GM19043 (cell line): ENCODE results near the gene ACTRT2.

ENCODE experiments used
- ATAC-seq: cut with Tn5 transposase; IDR thresholded peaks from one replicate; pipeline ENCODE4 v1.9.1; 2021; ENCODE audit warnings: low read depth; ENCODE audit not compliant: unreplicated experiment

The ACTRT2 gene

DNA sequence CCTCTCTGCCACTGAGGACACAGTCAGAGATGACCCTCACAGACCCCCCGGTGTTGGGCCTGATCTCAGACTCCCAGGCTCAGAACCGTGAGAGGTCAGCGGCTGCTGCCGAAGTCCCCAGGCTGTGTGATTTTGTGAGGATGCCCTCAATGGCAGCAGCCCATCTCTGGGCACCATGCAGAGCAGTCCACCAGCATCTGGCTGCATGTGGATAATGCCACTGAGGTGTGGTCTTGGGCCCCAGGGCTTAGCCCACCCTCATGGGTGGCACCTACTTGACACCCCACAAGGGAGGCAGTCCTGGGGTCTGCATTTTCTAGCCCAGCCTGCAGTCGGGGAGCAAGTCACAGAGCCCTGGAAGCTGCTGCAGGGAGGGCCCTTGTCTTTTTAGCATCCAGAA lies 5.5 kb upstream of the ACTRT2 start:
- ATAC-seq, result no peak

DNA sequence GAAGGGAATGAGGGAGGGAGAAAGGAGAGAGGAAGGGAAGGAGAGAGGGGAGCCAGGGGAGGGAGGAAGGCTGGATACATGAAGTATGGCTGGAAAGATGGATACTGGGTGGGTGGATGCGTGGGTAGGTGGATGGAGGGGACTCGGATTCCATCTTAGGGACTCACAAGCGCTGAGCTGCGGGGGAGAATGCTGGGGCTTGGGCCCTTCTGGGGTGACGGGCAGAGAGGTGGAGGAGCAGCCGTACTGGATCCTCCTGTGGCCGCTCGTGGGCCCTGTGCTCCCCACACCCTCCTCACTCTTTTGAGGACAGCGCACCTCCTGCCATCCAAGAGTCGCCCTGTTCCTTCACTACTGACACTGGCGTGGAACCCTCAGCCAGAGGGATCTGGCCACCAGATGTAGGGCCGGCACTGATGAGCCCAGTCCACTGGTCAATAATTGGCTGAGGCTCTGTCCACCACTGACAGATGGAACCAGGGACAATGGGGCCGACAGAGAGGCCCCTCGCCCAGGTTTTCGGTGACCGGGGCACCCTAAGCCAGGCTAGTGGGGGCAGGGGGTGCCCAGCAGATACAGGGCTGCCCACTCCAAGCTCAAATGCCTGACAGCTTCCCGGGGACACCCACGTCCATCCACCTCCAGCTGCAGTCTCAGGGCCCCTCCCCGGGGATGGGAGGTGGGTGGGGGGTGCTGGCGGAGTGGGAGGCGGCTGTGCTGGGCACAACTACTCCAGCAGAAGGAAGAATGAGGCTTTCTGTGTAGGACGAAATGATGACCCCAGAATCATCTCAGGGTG lies 4.4 kb upstream of the ACTRT2 start:
- no peak for ATAC-seq

DNA sequence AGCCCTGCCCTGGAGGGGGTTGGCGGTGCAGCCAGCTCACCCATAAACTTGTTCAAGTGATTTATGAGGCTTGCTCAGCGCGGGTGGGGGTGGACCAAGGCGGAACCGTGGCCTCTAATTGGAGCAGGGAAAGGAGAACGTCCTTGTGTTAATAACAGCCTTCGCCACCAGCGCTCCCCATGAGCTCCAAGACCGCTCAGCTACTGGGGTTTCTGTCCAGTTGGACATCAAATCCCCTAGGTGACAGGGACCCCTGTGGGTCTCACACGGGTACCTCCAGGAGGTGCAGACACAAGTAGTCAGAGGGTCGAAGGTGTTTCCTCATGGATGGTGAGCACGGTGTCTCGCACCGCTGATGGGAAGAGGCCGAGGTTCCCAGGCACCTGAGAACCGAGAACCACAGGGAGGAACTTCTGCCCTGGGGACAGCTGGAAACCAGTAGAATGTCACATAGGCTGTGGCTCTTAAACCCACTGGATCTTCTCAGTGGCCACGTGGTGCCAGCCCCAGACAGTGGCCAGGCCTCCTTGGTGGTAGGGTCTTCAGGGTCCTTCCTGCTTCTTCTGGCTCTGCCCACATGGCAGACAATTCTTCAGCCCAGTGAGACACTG lies 3.7 kb upstream of the ACTRT2 start:
- ATAC-seq, result no peak

DNA sequence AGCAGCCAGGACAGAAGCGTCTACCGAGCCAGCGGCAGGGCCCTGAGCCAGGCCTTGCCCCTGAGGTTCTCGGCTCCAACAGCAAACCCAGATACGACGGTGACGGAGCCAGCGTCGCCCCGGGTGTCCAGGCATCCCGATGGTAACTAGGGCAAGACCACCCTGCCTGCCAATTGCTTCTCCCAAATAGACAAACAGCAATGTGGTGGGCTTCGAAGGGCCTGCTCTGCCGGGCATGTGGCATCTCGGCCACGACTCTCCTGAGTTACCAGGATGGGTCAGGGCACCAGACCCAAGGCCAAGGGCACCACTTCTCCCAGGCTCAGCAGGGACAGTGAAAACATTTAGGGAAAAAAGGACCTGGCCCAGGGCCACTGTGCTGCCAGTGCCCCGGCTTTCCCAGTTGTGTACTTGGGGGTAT lies 3.2 kb upstream of the ACTRT2 start:
- no peak for ATAC-seq

DNA sequence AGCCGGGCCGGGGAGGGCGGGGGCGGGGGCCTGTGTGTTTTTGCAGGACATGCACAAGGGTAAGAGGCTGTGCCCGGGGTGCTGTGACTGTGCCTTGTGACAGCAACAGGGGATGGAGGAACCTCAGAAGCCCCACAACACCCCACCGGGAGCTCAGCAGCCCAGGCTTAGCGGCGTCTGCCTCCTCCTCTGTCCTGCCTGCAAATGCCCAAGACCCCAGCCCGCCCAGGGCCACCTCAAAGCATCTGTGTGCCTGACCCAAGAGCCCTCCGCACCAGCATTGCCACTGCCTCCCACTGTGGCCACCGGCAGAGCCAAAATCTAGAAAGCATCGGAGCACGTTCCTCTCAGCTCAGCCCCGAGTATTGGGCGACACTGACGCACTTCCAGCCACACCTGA lies 2.7 kb upstream of the ACTRT2 start:
- ATAC-seq, result no peak

DNA sequence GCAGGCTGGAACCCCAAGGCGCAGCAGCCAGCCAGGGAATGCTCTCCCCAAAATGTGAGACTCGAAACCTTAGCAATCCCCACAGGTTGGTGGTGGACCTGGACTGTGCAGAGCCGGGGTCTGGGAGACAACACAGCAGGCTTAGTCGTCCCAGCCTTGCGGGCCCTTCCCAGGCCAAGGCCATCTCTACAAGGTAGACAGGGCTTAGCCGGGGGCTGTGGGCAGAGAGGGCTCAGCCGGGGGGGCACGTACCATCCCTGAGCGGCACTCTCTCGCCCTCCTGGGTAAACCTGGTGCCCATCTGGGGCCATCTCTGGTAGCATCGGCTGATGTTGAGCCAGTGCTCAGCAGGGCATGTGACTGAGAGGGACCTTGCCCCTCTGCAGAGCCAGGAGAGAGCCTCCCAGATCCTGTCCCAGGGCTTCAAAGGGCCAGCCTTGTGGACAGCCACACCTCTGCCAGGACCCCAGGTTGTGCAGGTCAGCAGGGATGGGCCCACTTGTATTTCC lies 2.2 kb upstream of the ACTRT2 start:
- no peak for ATAC-seq

DNA sequence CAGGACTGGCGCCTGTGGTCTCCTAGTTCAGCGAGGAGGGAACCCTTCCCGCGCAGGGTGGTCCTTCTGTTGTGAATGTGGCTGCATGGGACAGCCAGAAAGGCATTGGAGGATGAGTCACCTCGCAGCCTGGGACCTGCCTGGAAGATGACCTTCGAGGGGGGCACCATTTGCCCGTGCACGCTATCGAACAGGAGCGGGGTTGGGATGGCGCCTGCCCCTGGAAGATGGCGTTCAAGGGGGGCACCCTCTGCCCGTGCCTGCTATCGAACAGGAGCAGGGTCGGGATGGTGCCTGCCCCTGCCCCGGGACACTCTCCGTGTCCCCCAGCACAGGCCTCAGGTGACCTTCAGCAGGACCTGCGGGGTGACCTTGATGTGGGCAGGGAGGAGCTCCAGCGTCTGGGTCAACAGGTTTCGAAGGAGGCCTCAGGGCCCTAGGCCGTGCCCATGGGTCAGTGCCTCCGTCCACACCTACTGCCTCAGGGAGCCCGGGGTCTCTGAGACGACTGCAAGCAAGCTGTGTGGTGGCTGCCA lies 1.7 kb upstream of the ACTRT2 start:
- ATAC-seq, result no peak

DNA sequence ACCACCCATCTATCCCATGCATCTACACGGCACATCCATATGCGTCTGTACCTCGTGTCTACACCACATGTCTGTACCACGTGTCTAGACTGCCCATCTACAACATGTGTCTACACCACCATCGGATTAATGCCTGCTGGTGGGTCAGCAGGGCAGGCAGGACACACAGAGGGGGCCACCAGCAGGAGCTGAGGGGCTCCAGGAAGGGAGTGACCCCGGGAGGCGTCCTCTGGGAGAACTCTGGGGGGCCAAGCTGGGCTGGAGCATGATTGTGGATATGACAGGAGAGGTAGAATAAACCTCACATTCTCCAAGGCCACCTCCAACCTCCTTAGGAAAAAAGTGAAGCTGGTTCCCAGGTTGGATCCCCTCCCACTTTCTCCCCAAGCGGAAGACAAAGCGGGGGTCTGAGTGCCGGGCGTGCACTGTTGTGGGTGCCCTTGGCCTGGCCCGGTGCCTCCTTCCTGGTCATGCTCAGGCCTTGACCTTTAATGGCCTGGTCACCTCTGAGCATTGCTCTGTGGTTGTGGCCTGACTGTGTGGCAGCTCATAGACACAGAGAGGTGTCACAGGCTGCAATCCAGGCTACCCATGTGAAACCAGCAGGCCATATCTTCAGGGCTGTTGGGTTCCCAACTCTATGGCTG lies 881 bp upstream of the ACTRT2 start:
- ATAC-seq, result no peak

DNA sequence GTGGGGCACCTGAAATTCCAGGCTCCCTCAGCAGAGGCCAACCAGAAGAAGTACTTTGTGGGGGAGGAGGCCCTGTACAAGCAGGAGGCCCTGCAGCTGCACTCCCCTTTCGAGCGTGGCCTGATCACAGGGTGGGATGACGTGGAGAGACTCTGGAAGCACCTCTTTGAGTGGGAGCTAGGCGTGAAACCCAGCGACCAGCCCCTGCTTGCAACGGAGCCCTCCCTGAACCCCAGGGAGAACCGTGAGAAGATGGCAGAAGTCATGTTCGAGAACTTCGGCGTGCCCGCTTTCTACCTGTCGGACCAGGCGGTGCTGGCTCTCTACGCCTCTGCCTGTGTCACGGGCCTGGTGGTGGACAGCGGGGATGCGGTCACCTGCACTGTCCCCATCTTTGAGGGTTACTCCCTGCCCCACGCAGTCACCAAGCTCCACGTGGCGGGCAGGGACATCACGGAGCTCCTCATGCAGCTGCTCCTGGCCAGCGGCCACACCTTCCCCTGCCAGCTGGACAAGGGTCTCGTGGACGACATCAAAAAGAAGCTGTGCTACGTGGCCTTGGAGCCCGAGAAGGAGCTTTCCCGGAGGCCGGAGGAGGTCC lies 634 bp downstream of the ACTRT2 start:
- ATAC-seq, result no peak

DNA sequence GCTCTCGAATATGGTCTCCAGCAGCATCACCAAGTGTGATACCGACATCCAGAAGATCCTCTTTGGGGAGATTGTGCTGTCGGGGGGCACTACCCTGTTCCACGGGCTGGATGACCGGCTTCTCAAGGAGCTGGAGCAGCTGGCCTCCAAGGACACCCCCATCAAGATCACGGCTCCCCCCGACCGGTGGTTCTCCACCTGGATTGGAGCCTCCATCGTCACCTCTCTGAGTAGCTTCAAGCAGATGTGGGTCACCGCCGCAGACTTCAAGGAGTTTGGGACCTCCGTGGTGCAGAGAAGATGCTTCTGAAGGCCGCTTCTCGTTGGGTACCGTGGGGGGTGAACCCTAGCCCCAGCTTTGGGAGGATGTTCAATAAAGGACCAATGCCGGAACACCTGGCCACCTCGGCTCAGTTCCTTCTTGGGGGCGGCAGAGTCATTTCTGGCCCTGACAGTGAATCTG lies 1.3 kb downstream of the ACTRT2 start:
- ATAC-seq, result no peak

DNA sequence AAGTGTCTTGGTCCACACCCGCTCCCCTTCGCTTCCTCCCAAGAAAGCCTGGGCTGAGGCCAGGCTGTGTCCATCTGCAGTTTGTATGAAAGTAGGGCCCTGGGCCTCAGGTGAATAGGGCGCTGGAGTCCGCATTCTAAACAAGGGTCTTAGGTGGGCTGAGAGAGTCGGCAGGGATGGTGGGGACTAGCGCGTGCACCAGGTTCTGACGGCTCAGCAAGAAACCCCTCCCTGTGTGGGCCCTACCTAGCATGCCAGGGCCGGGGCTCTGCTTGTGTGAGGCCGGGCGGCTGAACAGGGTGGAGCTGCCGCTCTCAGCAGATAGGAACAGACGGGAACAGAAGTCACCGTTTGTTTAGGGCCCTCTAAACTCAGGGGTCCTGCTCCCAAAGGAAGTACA lies 1.7 kb downstream of the ACTRT2 start:
- no peak for ATAC-seq

DNA sequence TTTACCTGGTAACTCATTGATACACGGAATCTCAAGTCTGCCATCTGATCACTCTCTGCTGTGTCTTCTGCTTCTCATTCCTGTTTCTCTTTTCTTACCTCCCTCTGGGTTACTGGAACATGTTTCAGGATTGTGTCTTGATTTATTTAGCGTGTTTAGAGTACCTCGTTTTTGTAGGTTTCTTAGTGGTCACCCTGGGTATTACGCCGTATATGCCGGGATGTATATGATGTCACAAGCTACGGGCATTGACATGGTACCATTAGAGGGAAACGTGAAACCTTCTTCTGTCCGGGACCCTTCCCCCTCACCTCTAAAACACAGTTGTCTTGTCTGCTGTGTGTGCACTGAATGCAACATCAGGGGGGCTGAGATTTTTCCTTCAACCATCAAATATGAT lies 2.8 kb downstream of the ACTRT2 start:
- ATAC-seq, result no peak

DNA sequence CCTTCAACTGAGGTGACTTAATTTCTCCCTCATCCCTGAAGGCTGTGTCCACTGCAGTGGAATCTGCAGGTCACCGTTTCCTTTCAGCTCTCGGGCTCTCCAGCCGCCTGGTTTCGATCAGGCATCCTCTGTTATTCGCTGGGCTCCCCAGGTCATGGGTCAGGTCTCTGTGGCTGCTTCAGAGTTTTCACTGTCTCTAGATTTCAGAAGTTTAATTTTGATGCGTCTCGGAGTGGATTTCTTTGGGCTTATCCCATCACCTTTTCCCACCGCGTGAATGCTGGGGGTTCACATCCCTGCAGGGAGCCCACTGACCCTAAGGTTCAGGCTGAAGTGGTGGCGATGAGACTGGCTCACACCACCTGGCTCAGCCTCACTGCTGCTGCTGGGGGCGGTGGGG lies 3.3 kb downstream of the ACTRT2 start:
- no peak for ATAC-seq

DNA sequence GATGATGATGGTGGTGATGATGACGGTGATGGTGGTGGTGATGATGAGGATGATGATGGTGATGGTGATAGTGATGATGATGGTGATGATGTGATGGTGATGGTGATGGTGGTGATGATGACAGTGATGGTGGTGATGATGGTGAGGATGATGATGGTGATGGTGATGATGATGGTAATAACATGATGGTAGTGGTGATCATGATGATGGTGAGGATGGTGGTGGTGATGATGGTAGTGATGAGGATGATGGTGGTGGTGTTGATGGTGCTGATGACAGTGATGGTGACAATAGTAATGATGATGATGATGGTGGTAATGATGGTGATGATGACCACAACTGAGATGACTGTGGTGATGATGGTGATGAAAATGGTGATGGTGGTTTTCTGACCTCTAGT lies 4.9 kb downstream of the ACTRT2 start:
- ATAC-seq, result no peak

DNA sequence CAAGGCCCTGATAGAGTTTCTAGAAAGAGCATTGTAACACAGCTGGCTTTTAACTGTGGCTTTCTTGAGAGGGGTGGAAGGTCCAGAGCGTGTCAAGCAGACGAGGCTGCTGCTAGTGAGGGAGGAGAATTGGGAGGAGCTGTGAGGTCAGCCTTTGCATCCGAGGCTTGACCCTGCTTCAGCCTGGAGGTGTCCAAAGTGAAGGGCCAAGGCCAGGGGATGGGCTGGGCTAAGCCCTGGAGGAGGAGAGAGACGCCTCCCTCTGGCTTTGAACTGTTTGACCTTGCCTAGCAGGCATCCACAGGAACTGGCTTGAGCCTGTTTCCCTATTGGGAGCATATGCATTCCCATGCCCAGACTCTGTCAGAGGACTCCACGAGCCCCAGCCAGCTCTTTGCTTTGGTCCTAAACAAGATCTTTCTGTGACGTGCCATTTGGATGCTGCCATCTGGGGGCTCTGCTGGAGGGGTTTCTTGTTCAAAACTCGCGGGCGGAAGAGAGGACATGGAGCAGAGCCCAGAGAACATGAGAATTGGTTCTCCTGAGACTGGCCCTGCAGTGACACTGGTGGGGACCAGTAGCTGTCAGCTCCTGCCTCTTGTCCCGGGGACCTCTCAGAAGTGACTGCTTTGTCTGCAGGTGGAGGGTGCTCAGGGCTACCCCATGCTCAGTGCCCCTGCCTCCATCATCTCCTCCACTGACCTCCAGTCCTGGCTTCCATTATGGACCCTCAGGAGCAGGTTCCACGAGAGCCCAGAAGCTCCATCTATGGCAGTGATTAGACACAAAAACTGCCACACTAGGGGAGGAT lies 5.5 kb downstream of the ACTRT2 start:
- ATAC-seq, result no peak

DNA sequence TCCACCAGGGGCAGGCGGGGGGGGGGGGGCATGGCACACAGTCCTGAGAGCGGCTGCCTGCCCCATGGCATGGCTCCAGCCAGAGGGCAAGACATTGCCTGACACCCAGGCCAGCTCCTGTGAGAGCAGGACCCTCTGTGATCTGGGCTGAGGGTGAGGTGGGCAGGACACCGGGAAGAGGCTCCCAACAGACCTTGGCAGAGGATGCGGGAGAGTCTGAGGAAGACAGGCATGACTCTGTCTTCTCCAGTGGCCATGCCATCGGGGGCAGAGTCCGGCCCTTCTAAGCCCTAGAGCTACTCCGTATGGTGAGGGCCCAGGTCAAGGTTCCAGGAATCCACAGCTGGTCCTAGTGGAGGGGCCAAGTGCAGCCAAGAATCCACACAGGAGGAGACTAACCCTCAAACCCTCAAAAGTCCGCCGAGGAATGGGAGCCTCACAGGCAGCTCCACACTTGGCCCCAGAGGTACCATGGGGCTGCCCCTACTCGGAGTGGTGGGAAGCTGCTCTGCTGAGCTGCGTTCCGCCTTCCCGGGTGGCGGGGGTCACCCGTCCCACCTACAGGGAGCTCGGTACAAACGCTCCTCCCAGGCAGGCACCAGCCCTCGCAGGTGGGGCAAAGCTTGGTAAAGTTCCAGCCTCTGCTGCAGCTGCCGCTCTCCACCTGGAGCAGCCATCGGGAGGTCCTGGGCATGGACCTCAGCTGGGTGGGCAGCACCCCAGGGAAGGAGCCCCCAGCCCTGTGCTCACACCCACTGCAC lies 6.5 kb downstream of the ACTRT2 start:
- ATAC-seq, result no peak

DNA sequence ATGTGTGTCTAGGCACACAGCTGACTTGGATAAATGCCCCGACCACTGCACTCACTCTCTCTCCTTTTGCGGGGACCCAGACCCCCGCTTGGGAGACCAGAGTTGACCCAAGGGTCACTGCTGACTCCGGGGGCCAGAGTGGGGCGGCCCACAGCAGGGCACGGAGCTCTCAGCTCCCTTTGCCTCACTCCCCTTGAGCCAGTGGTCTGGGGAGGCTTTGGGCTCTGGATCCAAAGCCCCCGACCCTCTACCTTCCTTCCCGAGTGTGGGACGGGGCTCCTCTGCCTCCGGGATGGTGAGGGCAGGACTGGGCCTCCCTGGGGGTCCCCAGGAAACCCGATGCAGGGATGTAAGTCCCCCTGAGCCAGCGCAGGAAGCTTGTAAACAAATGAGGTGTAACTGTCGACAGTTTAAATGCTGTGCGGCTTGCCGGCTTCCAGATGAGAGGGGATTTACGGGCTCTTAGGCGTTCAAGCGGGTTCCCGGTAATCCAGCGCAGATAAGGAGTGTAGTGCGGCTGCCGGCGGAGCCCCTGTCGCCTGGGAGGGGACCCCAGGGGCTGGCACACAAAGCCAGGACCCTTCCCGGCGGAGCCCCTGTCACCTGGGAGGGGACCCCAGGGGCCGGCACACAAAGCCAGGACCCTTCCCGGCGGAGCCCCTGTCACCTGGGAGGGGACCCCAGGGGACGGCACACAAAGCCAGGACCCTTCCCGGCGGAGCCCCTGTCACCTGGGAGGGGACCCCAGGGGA lies 7.4 kb downstream of the ACTRT2 start:
- ATAC-seq, result no peak

DNA sequence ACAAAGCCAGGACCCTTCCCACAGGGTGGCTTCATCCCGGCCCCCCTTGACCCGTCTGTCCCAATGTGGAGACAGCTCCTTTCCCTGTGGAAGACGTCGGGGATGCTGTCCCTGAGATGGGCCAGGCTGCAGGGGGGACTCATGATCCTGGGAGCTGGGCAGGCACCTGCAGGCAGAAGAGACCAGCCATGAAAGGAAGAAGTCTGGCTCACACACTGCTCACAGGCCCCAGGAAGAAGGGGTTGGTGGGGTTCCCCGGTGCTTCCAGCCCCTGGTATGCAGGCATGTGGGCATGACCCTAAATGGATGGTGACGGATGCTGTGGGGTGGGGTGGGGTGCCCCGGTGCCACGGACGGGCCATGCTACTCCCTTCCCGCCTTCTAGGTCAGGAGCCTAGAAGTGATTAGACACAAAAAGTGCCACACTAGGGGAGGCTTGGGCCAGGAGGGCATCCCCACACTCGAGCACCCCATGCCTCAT lies 8.3 kb downstream of the ACTRT2 start:
- ATAC-seq, result no peak
